ENCODE results near the gene WHRN.

WHRN gene

DNA sequence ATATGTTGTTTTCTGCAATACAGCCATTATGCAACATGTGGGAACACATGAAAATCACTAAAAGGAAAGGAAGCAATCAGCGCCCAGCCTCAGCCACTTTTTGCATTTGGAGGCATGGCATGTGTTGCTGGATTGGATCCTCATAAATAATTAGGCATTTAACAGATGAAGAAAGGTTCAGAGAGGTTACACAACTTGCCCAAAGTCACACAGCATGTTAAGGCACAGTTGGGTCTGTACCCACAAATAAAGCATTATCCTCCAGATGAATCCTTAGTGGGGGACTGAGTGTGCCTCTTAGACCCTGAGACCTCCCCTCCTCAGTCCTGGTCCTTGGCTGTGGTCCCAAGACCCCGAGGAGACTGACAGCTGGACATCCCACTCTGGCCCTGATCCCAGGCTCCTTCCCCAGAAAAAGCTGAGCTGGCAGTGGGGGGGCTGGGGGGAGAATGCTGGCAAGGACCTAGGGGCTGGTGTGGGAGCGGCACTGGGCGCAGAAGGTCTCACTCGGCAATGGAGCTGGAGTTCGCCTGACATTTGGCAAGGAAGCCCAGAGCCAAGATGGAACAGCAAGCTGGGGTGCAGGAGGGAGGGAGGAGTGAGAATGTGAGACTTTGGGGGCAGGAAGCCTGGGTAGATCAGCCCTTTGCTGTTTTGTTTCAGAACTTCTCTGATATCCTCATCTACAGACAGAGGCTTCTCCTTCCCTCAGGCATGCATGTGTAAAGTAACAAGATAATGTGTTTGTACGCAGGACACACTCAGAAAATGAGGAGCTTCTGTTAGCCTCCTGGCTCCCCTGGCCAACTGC, 110.5 kb downstream of the WHRN start:
- no peak for DNase-seq

DNA sequence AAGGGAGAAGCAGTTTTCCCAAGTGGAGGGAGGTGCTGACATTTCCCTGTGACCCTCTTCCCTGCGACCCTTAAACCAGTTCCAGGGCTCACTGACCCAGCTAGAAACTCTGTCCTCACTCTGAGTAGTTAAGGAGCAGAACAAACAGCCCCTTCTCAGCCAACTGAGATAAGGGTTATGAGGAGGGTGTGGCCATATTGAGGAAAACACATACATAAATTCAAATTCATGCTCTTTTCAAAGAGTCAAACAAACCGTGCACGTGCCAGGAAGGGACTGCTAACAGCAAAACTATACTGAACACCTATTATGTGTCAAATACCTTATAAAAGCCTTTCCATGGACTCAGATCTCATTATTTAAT, 112.5 kb downstream of the WHRN start:
- no peak for DNase-seq

DNA sequence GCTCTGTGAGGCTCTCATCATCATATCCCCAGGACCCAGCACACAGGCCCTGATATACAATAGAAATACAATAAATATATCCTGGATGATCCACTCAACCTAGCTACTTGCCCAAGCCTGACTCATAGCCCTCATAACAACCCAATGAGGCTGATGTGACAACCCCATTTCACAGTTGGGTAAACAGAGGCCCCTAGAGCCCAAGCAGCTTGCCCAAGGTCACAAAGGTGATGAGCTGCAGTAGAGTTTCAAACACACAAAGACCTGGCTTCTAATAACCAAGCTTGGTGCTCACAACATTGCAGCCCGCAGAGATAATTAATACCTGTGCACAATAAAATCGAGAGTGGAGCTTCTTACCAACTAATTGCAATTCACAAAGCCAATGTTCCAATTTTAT, 114.3 kb downstream of the WHRN start:
- DNase-seq = no peak

DNA sequence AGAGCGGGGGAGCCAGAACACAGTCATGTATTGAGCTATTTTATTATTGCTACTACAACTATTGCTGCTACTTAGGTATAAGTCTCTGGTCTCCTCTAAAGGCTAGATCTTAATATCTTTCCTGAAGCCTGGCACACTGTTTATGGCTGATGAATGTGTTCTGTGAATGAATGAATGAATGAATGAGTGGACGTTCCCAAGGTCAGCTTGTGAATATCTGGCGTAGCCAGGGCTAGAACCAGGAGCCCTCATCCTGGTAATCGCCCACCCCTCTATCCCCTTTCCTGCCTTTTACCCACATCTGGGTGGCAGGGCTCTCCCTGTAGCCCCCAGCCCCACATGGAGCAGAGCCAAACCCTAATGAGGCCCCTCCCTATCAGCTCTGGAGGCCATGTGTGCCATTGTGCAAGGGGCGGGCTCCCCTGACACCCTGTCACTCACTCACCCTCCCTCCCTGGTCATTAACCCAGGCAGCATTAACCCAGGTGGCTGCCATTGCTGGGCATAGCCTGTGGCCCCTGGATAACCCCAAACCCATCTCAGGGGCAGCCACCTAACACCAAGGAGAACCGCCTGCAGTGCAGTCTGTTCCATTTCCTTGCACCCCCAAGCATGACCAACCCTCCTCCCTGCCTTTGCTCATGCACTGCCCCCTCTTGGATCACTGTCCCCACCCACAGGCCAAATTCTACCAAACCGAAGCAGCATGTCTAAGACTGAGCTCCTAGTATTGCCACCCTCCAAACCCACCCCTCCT, 115.5 kb downstream of the WHRN start:
- no peak for DNase-seq

DNA sequence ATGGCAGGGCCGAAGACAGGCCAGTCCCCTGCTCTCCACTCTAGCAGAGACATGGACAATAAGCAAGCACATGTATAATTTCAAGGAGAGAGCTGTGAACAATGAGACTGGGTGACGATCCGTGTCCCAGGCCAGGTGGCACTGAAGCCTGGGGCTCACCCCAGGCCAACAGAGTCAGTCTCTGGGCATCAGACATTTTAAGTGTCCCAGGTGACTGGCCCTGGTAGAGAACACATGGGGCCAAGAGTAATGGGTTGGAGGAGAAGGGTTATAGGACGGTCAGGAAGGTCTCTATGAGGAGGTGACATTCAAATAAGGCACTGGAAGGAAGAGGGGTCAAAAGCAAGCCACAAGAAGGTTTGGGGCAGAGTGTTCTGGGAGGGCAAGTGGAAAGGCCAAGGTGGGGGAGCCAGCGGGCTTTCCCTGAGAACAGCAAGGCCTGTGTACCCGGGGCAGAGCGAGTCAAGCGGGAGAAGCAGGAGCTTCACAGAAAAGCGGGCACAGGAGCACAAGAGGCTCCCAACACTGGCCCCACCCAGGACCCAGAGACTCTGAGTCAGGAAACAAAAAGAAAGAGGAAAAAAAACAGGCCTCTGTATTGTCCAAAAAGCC, 116.4 kb downstream of the WHRN start:
- DNase-seq = no peak

DNA sequence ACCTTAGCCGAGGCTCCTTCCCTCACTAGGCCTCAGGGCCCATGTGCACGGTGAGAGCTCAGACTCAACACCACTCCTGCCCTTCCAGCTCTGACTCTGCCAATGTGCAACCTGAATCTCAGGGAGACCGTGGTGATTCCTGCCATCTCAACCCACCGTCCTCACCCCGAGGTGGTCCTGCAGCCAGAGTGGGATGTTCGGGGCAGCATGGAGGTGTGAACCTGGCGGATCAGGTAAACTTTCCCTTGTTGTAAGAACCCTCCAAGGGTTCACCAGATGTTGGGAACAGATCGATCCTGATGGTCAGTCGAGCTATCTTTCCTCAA, 117.0 kb downstream of the WHRN start:
- DNase-seq = no peak

DNA sequence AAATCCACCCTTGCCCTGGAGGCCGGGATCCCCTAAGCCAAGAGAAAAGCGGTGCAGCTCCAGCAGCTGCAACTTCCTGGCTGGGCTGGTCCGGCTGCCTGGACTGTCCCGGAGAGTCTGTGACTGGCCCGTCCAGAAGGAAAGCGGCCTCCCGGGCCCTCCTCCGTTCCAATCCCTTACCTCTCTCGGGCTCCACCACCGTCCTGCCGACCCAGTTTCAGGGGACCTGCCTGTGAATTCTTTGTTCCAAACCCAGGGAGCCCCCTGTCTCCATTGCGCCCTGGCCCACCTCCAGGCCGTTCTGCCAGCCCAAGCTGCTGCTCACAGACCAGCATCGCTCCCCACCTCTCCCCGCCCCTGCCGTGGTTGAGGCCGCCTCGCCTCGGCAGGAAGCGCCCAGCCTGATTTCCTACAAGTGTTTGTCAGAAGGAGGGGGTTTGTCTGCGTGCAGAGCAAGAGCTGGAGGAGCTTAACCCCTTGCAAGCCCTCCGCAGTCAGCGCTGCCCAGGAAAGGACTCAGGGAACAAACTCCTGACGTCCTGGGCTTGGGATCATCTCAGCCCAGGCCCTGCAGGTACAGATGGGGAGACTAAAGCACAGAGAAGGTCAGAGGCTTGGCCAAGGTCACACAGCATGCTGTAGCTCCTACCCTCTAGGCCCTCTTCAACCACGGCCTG, 117.5 kb downstream of the WHRN start, which contains the start of gene AKNA:
Gene AKNA, minus strand, starts transcription at position 303 of the 677 bp plus-strand sequence. CDS start 6,649 bp downstream, outside the sequence.
- DNase-seq = no peak

DNA sequence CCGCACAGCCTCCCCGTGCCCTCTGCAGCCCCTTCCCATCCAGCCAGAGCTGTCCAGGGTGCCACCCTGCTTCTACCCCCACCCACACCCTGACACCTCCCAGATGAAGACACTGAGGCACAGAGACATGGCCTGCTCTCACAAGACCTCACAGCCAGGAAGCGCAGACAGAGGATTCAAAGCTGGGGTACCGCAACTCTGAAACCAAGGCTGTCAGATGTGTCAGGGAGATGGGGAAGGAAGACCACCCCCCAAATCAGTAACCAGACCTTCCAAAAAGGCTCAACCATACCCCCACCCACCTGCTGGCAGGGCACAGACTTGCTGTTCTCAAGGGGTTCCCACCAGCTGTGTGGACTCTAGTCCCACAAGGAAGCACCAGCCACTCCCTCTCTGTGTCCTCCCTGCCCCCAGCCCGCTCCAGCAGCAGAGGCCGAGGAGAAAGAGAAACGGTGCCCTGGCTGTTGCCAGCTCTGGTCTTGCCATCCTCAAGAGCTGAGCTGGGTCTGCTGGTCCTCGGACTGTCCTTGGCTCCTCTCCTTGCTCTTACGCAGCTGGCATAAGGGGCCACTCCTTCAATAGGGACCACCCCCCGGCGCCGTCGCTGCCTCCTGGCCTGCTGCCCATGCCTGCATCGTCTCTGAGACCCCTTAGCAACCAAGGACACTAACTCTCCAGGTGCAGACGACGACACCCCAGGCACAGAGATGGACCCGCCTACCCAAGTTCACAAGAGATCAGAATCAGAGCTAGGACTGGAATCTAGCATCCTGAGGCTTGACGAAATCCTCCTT, 118.2 kb downstream of the WHRN start:
- DNase-seq = no peak

DNA sequence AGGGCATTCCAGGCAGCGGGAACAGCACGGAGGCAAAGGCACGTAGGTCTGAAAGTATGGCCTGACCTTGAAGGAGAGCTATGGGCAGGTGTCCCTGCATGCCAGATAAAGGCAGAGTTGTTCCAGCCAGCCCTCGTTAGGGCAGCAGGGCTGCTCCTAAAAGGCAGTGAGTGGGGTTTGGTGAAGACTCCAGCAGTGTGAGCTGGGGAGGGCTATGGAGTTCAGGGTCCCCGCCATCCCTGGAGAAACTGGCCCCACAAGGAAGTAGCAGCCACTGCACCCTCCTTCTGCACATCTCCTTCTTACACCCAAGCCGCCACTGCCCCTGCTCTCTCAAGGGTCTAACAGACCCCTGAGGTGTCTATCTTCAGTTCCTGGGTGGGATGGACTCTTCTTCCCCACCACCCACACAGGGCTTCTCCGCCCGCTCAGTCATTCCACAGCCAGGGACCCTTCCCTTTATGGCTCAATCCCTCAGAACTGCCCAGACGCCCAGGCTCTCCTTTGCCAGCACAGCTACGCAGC, 118.8 kb downstream of the WHRN start:
- no peak for DNase-seq

DNA sequence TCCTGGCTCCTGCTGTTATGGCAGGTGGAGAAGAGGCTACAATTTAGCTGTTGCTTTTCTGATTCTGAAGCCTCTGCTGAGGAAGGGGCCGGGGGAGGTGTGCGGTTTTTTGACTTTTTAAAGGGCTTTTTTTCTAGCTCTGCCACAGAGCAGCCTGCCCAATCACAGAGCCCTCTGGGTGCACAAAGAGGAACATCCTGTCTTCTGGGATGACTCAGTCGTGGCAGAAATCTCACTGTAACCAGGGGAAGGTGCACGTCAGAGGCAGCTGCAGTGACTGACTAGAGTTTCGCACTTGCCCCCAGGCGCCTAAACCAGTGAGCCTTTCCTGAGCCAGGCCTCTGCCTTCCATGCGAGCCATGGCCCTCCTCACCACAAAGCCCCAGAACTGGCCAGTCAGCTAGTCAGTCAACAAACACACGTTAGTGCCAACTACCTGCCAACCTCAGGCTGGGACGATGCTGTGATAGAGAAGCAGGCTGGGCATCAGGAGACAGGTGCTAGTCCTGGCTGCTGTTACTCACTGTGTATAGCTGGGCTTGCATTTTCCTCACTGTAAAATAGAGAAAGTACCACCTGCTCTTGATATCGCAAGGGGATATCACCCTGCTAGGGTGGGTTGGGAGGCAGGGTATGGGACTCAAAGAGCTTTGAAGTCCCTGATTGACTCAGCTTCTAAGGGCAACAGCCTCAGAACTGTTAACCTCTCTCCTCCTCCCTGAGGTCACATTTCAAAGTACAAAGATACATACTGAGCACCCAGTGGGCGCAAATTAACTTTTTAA, 119.7 kb downstream of the WHRN start:
- no peak for DNase-seq

DNA sequence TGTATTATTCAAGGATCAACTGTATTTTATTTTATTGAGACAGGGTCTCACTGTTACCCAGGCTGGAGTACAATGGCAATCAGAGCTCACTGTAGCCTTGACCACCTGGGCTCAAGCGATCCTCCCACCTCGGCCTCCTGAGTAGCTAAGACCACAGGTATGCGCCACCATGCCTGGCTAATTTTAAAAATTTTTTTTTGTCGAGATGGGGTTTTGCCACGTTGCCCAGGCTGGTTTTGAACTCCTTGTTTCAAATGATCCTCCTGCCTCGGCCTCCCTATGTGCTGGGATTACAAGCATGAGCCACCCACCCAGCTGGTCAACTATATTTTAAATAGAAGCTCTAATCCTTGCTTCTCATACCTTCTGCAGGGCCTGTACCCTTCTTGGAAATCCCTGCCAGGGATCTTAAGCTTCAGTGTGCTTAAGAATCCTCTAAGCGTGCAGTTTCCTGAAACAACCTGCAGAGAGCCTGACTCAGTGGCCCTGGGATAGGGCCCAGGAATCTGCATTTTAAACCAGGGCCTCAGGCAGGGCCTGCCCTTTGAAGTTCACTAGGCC, 120.4 kb downstream of the WHRN start:
- DNase-seq = no peak

DNA sequence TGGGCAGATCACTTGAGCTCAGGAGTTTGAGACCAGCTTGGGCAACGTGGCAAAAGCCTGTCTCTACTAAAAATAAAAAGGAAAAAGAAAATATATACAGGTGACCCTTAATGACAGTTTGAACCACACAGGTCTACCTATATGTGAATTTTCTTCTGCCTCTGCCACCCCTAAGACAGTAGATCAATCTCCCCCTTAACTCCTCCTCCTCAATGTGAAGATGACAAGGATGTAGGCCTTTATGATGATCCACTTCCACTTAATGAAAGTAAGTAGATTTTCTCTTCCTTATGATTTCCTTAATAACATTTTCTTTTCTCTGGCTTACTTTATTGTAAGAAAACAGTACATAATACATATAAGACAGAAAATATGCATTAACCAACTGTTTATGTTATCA, 120.9 kb downstream of the WHRN start:
- DNase-seq = no peak

DNA sequence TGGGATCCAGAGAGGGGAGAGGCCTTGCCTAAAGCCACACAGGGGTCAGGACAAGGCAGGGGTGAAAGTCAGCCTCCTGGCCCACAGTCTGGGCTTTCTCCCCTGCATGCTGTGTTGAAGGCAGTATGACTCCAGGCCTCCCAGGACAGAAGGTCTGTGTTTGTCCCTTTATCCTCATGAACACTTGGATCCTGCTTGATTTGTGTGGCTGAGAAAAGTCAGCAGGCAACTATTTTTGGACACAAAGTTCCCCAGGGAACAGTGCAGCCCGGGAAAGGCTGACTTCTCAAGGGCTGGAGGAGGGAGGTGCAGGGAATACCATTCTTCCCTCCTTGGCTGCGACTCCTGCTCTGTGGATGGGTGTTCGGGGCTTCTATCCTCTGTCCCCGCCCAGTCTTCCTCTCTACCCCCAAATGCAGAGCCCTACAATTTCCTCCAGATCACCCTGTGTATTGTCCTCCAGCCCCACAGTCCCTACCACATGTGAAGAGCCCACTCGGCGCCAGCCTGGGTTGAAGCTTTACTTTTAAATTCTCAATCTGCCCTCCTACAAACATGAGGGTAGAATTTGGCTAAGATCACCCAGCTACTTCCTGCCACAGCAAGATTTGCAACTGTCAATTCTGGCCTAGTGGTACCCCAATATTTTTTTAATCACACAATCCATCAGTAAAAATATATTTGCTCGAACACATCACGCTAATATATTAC, 121.6 kb downstream of the WHRN start:
- DNase-seq = no peak

DNA sequence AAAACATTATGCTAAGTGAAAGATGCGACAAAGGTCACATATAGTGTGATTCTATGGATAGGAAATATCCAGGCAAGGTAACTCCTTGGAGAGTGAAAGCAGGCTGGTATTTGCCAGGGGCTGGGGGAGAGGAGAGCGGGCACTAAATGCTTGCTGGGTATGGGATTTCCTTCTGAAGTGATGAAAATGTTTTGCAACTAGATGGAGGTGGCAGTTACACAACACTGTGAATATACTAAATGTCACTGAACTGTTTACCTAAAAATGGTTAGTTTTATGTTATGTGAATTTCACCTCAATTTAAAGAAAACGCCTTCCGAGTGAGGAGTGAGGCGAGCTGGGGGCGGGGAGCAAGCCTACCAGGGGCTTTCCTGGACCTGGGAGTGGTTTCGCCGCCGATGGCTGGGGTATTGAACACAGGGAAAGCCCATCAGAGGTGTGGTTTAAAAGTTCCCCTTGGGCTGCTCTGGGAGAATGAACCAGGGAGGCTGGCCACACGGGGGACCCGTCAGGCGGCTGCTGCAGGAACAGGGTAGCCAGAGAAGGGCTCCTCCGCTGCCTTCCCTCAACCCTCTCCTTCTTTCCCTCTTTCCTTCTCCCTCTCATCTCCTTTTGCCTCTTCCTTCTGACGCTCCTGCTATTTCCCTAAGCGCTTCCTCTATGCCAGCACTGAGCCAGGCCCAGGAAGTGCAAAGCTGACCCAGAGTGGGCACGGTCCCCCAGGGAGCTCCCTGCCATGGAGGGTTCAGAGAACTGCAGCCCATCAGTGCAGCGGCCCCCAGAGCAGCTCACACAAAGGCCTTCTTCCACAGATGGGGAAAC, 122.4 kb downstream of the WHRN start:
- DNase-seq = no peak

DNA sequence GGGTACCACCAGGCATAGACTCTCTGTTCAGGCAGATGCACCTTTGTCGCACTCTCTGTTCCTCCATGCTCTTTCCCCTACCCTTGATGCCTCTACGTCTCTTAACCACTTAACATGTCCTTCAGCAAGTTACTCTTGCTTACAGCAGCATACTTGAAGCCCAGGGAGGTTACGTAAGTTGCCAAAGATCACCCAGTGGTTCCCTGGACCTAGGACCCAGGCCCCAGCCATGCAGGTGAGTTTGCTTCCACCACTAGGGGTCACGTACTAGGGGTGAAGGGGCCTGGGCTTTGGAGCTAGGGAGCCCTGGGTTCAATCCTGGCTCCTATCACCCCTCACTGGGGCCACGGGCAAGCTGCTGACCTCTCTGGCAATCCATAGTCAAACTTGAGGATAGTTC, 126.4 kb downstream of the WHRN start:
- no peak for DNase-seq

DNA sequence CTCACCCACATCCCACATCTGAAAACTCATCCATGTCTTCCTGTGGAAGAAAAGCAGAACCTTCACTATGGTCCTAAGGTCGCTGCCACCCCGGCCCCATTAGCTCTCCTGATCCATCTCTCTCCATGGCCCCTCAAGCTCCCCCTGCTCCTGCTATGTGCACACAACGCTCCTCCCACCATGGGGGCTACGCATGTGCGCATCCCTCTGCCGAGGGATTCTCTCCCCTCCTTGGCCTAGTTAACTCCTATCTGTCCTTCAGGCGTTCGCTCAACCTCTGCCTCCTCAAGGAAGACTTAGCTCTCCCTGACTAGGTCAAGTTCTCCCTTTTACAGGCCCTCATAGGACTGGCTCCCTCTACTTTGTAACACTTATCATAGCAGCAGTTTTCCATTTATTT, 127.3 kb downstream of the WHRN start:
- no peak for DNase-seq

DNA sequence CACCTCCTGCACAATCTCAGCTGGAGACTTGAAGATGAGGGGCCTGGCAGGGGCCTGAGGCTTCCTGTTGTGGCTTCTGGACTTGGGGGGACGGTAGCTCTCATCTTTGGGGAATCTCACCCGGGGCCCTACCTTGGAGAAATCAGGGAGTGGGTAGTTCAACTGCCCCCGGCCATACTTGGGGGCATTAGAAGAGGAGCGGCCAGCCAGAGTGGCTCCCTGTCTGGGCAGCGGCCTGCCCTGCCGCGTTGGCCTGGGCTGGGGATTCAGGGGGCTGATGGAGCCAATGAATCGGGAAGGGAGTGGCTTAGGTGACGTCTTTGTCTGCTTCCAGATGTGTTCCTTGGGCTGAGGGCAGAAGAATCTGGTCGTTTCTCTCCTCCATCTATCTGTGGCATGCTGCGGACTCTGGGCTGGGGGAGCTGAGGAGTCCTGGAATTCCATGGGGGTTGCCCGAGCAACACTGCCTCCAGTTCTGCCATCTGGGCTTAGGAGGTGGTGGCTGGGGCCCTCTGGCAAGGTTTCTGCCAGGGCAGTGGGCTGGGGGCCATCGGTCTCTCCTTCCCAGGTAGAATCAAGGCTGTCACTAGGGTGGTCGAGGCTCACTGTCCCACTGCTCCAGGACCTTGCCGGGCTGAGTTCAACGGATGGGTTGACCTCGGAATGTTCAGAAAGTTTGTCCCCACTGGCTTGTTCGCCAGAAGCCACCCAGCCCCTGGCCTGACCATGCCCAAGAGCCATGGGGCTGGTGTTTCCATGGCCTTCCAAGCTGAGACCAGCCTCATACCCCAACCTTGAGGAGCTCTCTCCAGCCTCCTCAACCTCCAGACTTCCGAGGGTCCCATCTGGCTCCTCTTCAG, 128.5 kb downstream of the WHRN start:
- no peak for DNase-seq

DNA sequence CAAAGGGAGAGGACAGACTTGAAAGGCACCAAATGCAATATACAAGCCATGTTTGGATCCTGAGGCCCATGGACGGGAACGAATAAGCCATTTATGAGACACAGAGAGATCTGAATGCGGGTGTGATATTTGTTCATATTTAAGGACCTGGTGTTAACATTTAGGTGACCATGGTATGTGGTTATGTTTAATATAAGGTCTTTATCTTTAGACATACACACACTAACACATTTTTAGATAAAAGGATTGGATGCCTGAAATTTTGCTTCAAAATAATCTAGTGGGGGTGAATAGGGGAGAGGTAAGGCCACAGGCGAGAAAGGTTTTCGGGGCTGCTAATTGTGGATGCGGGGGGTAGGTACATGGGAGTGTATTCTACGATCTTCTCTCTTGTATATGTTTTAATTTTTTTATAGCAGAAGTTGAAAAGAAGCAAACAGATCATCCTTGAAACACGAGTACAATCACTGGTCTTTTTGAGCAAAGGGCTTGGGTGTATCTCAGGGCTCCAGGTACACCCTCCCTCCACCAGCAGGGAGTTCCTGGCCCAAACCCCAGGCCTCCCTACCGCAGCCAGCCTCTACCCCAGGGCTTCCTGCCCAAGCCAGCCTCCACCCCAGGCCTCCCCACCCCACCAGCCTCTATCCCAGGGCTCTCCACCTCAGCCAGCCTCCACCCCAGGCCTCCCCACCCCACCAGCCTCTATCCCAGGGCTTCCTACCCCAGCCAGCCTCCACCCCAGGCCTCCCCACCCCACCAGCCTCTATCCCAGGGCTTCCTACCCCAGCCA, 129.7 kb downstream of the WHRN start:
- no peak for DNase-seq
